H1 (cell line): ENCODE measurements around the gene KCTD4. TPM values are rescaled to one million over a fixed set of nuclear protein-coding genes. Genes with fewer than 3 reads are reported as not detected.

ENCODE experiments used
- CTCF ChIA-PET: fragments of 300-600 bp; sonication (Branson Sonifier 250); formaldehyde crosslinking; loops from one replicate; lab custom pipeline; 2021; ENCODE audit not compliant: partially characterized antibody; lab: Charles Lee
- POLR2A ChIA-PET: fragments of 300-600 bp; sonication (Branson Sonifier 250); formaldehyde crosslinking; loops from one replicate; lab custom pipeline; 2021; ENCODE audit warnings: inconsistent platforms; ENCODE audit not compliant: partially characterized antibody; lab: Charles Lee
- DNase-seq, 2 experiments: peaks; one replicate each; pipeline versions ENCODE4 v3.0.0 to v3.0.0-alpha.2; 2010 to 2022; ENCODE audit warnings: low spot score in 2 of 2, low read depth in 1 of 2, mixed read lengths in 1 of 2
- FAIRE-seq: peaks from 2 replicates; lab custom pipeline; 2011; peaks lifted over from hg19 to GRCh38; lab: Jason Lieb, UNC
- H2AFZ ChIP-seq: 2 replicates; pipeline ENCODE4 v1.8.1; 2012; ENCODE audit warnings: low read length, inconsistent platforms
- H2AK5ac ChIP-seq: 2 replicates; pipeline ENCODE4 v1.6.1; 2013; ENCODE audit warnings: low read depth, low read length
- H2BK120ac ChIP-seq: replicated peaks from 2 replicates; pipeline ENCODE3; 2013; ENCODE audit warnings: low read depth, low read length, inconsistent platforms
- H2BK12ac ChIP-seq: 2 replicates; pipeline ENCODE4 v1.6.1; 2013; ENCODE audit warnings: low read depth, low read length
- H2BK15ac ChIP-seq: 2 replicates; pipeline ENCODE4 v1.6.1; 2013; ENCODE audit warnings: low read length
- H2BK20ac ChIP-seq: 2 replicates; pipeline ENCODE4 v1.6.1; 2013; ENCODE audit warnings: low read length
- H2BK5ac ChIP-seq: 2 replicates; pipeline ENCODE4 v1.6.1; 2013; ENCODE audit warnings: low read depth, low read length
- H3K14ac ChIP-seq: 2 replicates; pipeline ENCODE4 v1.6.1; 2013; ENCODE audit warnings: inconsistent platforms; ENCODE audit not compliant: insufficient read length
- H3K18ac ChIP-seq: 2 replicates; pipeline ENCODE4 v1.6.1; 2013; ENCODE audit warnings: low read length; ENCODE audit errors: extremely low read depth
- H3K23ac ChIP-seq: 2 replicates; pipeline ENCODE4 v1.6.1; 2013; ENCODE audit warnings: inconsistent platforms; ENCODE audit not compliant: insufficient read length
- H3K23me2 ChIP-seq: 2 replicates; pipeline ENCODE4 v1.6.1; 2013; ENCODE audit warnings: low read depth, low read length
- H3K27ac ChIP-seq: 2 replicates; pipeline ENCODE4 v1.6.1; 2011; ENCODE audit warnings: low read depth, low read length, inconsistent platforms
- H3K27me3 ChIP-seq, 4 experiments: replicated peaks in 1 of 4; 1 replicate in 1 of 4; 2 replicates in 3 of 4; pipeline versions ENCODE4 v1.6.1 to v1.8.1; 2011 to 2013; ENCODE audit warnings: low read length in 3 of 4, mild to moderate bottlenecking in 3 of 4, inconsistent platforms in 2 of 4, mixed read lengths in 2 of 4, moderate library complexity in 1 of 4; ENCODE audit not compliant: control insufficient read depth in 3 of 4, insufficient read depth in 3 of 4; ENCODE audit errors: extremely low read depth in 1 of 4
- H3K36me3 ChIP-seq, 4 experiments: 2 replicates each; pipeline versions ENCODE4 v1.6.1 to v1.8.1; 2011 to 2013; ENCODE audit warnings: mild to moderate bottlenecking in 4 of 4, low read length in 3 of 4, moderate library complexity in 2 of 4, control low read depth in 1 of 4, inconsistent platforms in 1 of 4; ENCODE audit not compliant: insufficient read depth in 4 of 4, control insufficient read depth in 2 of 4
- H3K4ac ChIP-seq: replicated peaks from 2 replicates; pipeline ENCODE3; 2013; ENCODE audit warnings: low read length, low read depth, mixed read lengths, inconsistent platforms; ENCODE audit not compliant: insufficient read length
- H3K4me1 ChIP-seq, 4 experiments: replicated peaks in 1 of 4; 1 replicate in 1 of 4; 2 replicates in 3 of 4; pipeline versions ENCODE4 v1.6.1 to v1.8.1; 2011 to 2013; ENCODE audit warnings: low read length in 3 of 4, inconsistent platforms in 2 of 4, mixed read lengths in 1 of 4; ENCODE audit not compliant: insufficient read depth in 4 of 4, control insufficient read depth in 3 of 4
- H3K4me2 ChIP-seq, 2 experiments: 2 replicates each; pipeline versions ENCODE4 v1.6.1 to v1.8.1; 2011 to 2013; ENCODE audit warnings: low read depth in 2 of 2, low read length in 2 of 2, control low read depth in 1 of 2, inconsistent platforms in 1 of 2, mild to moderate bottlenecking in 1 of 2; ENCODE audit not compliant: insufficient read depth in 1 of 2
- H3K4me3 ChIP-seq, 4 experiments: fragments of 200-600, 300-600 bp in 1 of 4; sonication (generic), shearing (Covaris generic), sonication (Bioruptor Twin) in 1 of 4; 2 replicates each; pipeline versions ENCODE4 v1.5.1 to v1.8.1; 2011 to 2016; ENCODE audit warnings: low read length in 4 of 4, low read depth in 3 of 4, control low read depth in 2 of 4, inconsistent platforms in 2 of 4, mild to moderate bottlenecking in 2 of 4, mixed read lengths in 1 of 4, moderate library complexity in 1 of 4; ENCODE audit not compliant: insufficient read depth in 2 of 4; ENCODE audit errors: extremely low read depth in 1 of 4
- H3K56ac ChIP-seq: replicated peaks from 2 replicates; pipeline ENCODE3; 2013; ENCODE audit warnings: low read depth, mild to moderate bottlenecking, mixed read lengths, low read length, inconsistent platforms; ENCODE audit not compliant: insufficient read length
- H3K79me1 ChIP-seq: 2 replicates; pipeline ENCODE4 v1.6.1; 2013; ENCODE audit warnings: low read depth, low read length, control low read depth
- H3K79me2 ChIP-seq, 2 experiments: 2 replicates each; pipeline versions ENCODE4 v1.6.1 to v1.8.1; 2012 to 2013; ENCODE audit warnings: low read length in 2 of 2, mild to moderate bottlenecking in 2 of 2, inconsistent platforms in 1 of 2; ENCODE audit not compliant: insufficient read depth in 2 of 2, control insufficient read depth in 1 of 2
- H3K9ac ChIP-seq, 4 experiments: replicated peaks in 1 of 4; 1 replicate in 1 of 4; 2 replicates in 3 of 4; pipeline versions ENCODE4 v1.6.1 to v1.8.1; 2011 to 2013; ENCODE audit warnings: low read depth in 3 of 4, low read length in 3 of 4, control low read depth in 2 of 4, mild to moderate bottlenecking in 2 of 4, moderate library complexity in 2 of 4, inconsistent platforms in 1 of 4; ENCODE audit errors: extremely low read depth in 1 of 4
- H3K9me3 ChIP-seq, 2 experiments: 2 replicates each; pipeline versions ENCODE4 v1.6.1 to v1.8.1; 2012 to 2013; ENCODE audit warnings: mild to moderate bottlenecking in 2 of 2, moderate library complexity in 2 of 2, control low read depth in 1 of 2, inconsistent platforms in 1 of 2, low read depth in 1 of 2, low read length in 1 of 2, mixed read lengths in 1 of 2; ENCODE audit not compliant: insufficient read depth in 2 of 2
- H4K20me1 ChIP-seq, 2 experiments: replicated peaks in 1 of 2; 2 replicates each; pipeline versions ENCODE3 to v1.8.1; 2011 to 2013; ENCODE audit warnings: inconsistent platforms in 2 of 2, low read length in 2 of 2, mild to moderate bottlenecking in 1 of 2; ENCODE audit not compliant: insufficient read depth in 2 of 2, control insufficient read depth in 1 of 2
- H4K5ac ChIP-seq: 2 replicates; pipeline ENCODE4 v1.6.1; 2013; ENCODE audit warnings: low read length, low read depth, mixed read lengths, inconsistent platforms; ENCODE audit not compliant: insufficient read length
- H4K8ac ChIP-seq: 2 replicates; pipeline ENCODE4 v1.8.0; 2013; ENCODE audit warnings: mild to moderate bottlenecking, moderate library complexity, low read length, inconsistent platforms; ENCODE audit not compliant: insufficient read depth; ENCODE audit errors: extremely low read depth
- H4K91ac ChIP-seq: replicated peaks from 2 replicates; pipeline ENCODE3; 2013; ENCODE audit warnings: low read length, mixed read lengths, inconsistent platforms; ENCODE audit not compliant: insufficient read length
- ASH2L ChIP-seq: fragments of 200-600, 300-600 bp; sonication (generic); IDR thresholded peaks from one replicate; pipeline ENCODE4 v1.7.1; 2017; ENCODE audit warnings: low read length
- POLR2A ChIP-seq, 2 experiments: IDR thresholded peaks; 1 replicate in 1 of 2; 2 replicates in 1 of 2; pipeline ENCODE4 v1.6.1; 2011; ENCODE audit warnings: low read depth in 2 of 2, low read length in 2 of 2, mild to moderate bottlenecking in 2 of 2; ENCODE audit errors: control extremely low read depth in 1 of 2
- WGBS, 2 experiments: shearing (Covaris generic) in 1 of 2; methylation state at CpG; one replicate each; pipeline versions ENCODE4 v1.1.6 to v1.1.7; 2013 to 2015; ENCODE audit warnings: low lambda C conversion rate in 2 of 2, mixed read lengths in 2 of 2, inconsistent platforms in 1 of 2, low coverage in 1 of 2, missing lambda C conversion rate in 1 of 2; ENCODE audit not compliant: insufficient replicate concordance in 2 of 2, insufficient coverage in 1 of 2, insufficient read length in 1 of 2; ENCODE audit errors: extremely low coverage in 1 of 2, missing lambda C conversion rate in 1 of 2; 5-methylcytosine and 5-hydroxymethylcytosine counted together
- polyA plus RNA-seq, 7 experiments: library from polyadenylated mRNA; depleted of rRNA in 3 of 7; stranded (reverse) in 5 of 7; unstranded in 2 of 7; fragments of >200 nt in 5 of 7; fragments of 200-250 nt in 2 of 7; gene quantifications; 1 replicate in 5 of 7; 2 replicates in 1 of 7; 4 replicates in 1 of 7; pipeline versions ENCODE4 v1.2.1 to v1.2.3, GENCODE V29; 2011 to 2013; ENCODE audit warnings: missing spikeins in 2 of 7, mixed read lengths in 2 of 7
- total RNA-seq: library from RNA; stranded (reverse); fragmentation: NEBNext Ultra II Directional; extraction: Animal tissue kit (Norgen Biotek cat#: 25700); gene quantifications from 2 replicates; pipeline ENCODE4 v1.2.1, GENCODE V29; 2021

KCTD4 gene
- total and polyA plus RNA-seq, 2 of the 8 experiments (the other 6 are each of a cell fraction or from before 2014, with no cell fraction given) = not detected

- no peak overlapping the region for H3K14ac ChIP-seq
- H3K27me3 ChIP-seq = no peaks in the 10 kb centered on the region
- H3K9me3 ChIP-seq = no peaks in the 10 kb centered on the region
- no peak overlapping the region for H2BK15ac ChIP-seq
- H3K23me2 ChIP-seq = 0 out of 2 replicates have a peak, but pooled peaks cover 1% of the 10 kb centered on the region
- no peaks in the 10 kb centered on the region for H3K4me1 ChIP-seq
- 77% methylated on average over 3 of the region's 3 CpGs; no CpG with 5 or more reads in 1 of the 2 experiments for WGBS, 2 experiments
- no peak overlapping the region for H3K9ac ChIP-seq
- H3K4me2 ChIP-seq = no peak overlapping the region
- H3K18ac ChIP-seq = no peak overlapping the region
- H3K36me3 ChIP-seq = no peaks in the 10 kb centered on the region; a peak in 1 of 8 replicates
- no peak overlapping the region for H2BK20ac ChIP-seq
- no peak overlapping the region for H3K27ac ChIP-seq
- no peak overlapping the region for H2BK12ac ChIP-seq
- H3K4ac ChIP-seq = no peak overlapping the region
- H3K79me1 ChIP-seq = 0 out of 2 replicates have a peak, but pooled peaks cover 2% of the 10 kb centered on the region
- FAIRE-seq = no peak
- H4K20me1 ChIP-seq = peaks cover 0 to 4% of the 10 kb centered on the region in 2 experiments
- ChIA-PET CTCF (interaction anchor here (0.6 to 0.8 kb wide), 3 partner anchors 22 to 120 kb away, joined by 3 to 5 read pairs (median 4); no protein-coding TSS in a partner anchor), POLR2A (interaction anchor here (0.6 kb wide), 1 partner anchor 47 kb away, joined by 3 read pairs; no protein-coding TSS in a partner anchor)
- no peak overlapping the region for H3K23ac ChIP-seq
- no peak for DNase-seq
- H3K79me2 ChIP-seq = no peaks in the 10 kb centered on the region
- H4K8ac ChIP-seq = no peak overlapping the region
- H2AK5ac ChIP-seq = no peak overlapping the region
- H4K5ac ChIP-seq = no peak overlapping the region
- no peak overlapping the region for H2BK120ac ChIP-seq
- H3K56ac ChIP-seq = no peak overlapping the region
- H3K4me3 ChIP-seq = no peak overlapping the region
- H2BK5ac ChIP-seq = no peak overlapping the region
- no peak overlapping the region for H2AFZ ChIP-seq
- H4K91ac ChIP-seq = no peak overlapping the region
- no peak for TF ChIP-seq POLR2A (IDR thresholded peaks at IDR 0.05; ENCODE audit: control extremely low read depth in 1 of 2, low read depth in 2 of 2, low read length in 2 of 2)
- no peak for TF ChIP-seq ASH2L
Measured at GRCh38 chr13:45166858-45167257, 34.0 kb downstream of the KCTD4 start.
